Right hindlimb (tissue), 1 donor: ENCODE results near the gene SP4.

Source experiments
- DNase-seq: peaks from one replicate; pipeline ENCODE4 v3.0.0-alpha.2; 2018

The SP4 gene

DNA sequence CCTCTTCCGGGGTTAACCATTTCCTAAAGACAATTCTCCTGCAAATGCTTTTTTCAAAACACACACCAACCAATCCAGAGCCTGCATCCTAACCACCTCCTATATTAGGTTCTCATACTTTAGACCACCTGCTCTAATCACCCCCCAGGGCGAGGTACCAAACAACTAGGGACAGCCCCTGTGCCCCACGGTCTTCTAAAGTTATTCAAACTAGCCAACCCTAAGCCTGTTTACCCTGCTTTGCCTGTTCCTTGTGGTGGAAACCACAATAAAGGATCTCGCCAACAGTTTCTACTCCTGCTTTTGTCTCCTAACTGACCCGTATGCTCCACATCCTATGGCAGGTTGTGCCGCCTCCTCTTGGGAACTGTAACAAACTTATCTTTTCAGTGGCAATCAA, 21.1 kb downstream of the SP4 start:
- DNase-seq: no peak

DNA sequence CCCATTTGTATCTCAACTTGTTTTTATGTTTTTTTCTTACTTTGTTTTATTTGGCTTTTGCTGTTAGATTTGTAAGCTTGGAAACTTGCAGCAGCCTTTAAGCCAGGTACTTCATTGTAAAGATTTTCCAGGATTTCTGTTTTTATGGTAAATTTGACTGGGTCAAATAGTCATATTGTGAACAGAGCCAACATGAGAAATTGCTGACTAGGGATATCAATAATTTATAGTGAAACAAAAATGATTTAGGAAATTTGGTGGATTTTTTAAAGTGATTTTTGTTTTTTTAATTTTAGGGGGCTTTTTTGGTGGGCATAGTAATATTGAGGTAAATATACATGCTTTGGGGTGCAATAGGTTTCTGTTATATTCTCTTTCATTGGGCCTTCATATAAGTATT, 22.2 kb downstream of the SP4 start:
- no peak for DNase-seq

DNA sequence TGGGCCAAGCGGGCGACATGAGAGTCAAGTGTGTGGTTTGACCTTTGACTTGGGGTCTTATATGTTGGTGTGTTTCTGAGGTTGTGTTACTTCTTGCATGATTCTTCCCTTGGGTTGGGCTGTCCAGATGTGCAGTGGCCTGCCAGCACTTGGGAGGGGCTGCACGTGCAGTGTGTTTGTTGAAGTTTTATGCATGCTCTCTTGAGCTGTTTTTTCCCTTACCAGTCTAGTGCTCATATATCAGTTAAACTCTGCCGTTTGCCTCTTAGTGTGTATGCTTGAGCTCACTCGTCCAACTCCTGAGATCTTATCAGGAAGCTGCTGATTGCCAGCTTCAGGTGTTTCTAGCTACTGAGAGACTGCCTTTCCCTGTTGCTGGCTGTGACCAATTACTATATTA, 23.1 kb downstream of the SP4 start:
- no peak for DNase-seq

DNA sequence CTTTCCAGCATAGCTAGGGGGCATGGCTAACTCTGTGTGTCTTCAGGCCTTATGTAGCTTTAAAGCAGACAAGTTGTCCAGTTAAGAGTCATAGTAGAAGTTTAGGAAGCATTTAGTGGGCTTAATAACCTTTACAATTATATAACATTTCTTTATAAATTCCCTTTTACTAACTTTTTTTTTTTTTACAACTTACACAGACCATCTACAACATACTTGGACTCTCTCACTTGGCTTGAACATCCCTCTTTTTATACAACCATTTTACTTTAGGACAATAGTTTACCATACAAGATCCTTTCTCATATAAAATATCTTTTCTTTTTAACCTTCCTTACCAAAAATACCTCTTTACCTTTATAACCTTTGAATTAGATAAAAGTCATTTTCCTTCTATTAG, 26.3 kb downstream of the SP4 start:
- no peak for DNase-seq

DNA sequence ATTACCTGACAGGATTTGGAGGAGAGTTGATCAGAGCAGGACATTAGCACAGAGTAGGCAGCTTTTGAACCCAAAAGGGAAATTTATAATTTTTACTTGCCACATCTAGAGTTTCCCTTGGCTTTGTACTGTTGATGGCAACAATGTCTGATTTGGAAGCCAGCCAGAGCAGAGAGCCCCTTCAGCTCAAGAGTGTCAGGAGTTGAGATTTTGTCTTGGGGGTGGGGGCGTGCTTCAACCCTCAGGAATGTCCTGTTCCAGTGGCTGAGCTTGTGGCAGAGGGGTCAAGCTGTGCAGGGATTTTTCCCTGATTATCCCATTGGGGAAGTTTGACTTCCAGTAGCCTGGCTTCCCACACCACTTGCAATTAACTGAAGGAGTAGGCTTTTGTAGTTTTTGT, 27.0 kb downstream of the SP4 start:
- no peak for DNase-seq

DNA sequence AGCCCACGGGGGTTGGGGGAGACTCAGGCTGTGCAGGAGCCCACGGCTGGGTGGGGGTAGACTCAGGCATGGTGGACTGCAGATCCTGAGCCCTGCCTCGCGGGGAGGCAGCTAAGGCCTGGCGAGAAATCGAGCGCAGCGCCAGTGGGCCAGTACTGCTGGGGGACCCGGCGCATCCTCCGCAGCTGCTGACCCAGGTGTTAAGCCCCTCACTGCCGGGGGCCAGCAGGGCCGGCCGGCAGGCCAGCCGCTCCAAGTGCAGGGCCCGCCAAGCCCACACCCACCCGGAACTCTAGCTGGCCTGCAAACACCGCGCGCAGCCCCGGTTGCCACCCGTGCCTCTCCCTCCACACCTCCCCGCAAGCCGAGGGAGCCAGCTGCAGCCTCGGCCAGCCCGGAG, 33.4 kb downstream of the SP4 start:
- DNase-seq: no peak

DNA sequence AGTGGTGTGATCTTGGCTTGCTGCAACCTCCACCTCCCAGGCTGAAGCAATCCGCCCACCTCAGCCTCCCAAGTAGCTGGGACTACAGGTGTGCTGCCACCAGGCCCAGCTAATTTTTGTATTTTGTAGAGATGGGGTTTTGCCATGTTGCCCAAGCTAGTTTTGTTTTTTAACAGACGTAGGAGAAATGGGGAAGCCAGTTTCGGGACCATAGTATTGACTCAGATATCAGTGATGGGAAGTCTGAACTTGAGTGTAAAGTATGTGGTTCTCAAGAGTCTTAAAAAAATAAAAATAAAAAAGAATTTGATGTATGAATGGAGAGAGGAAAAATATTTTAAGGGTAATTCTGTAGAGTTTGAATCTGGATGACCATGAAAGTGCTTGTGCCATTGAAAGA, 34.2 kb downstream of the SP4 start:
- no peak for DNase-seq

DNA sequence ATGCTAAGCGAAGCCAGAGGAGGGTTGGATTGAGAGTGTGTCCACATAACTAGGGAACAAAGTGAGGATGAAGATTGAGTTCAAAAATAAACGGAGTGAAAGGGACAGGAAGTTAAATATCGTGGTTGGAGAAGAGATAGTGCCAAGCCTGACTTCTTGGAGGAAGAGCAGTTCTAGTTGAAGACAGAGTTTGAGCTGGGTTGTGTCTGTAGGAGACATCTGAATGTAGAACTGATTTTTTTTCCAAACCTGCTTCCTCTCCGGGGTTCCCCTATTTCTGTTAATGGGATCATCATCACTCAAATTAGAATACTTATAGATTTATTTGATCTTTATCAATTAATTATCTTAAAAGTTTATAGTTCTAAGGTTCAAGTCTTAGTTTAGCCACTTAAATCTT, 35.6 kb downstream of the SP4 start:
- DNase-seq: no peak

DNA sequence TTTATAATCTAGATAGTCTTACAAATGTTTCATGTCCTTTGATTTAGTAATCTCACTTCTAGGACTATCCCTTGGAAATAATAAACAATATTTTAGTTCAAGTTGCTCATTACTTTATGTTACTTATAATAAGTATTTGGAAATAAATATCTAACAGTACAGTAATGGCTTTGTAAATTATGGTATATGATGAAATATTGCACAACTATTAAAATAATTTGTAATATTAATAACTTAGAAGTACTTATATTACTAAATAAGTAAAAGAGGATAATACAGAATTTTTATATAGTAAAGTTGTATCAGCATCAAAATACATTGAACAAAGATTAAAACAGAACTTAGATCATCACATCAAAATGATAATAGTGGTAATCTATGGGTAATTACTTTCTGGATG, 41.1 kb downstream of the SP4 start:
- no peak for DNase-seq

DNA sequence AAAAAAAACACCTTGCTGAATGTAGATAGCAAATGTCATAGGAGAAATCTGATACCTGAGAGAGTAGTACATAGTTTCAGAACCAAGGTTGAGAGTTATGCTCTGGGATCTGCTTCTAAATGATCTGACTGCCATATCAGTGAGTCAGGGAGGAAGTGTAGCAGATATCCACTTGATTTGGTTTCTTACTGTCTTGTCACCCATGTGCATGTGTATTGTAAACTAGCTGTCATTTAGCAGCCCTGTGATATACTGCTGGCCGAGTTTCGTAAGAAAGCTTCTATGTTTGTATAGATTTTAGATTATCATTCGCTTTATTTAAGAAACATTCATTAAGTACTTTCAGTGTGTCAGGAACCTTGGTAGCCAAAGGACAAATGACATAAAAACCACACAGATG, 42.0 kb downstream of the SP4 start:
- no peak for DNase-seq

DNA sequence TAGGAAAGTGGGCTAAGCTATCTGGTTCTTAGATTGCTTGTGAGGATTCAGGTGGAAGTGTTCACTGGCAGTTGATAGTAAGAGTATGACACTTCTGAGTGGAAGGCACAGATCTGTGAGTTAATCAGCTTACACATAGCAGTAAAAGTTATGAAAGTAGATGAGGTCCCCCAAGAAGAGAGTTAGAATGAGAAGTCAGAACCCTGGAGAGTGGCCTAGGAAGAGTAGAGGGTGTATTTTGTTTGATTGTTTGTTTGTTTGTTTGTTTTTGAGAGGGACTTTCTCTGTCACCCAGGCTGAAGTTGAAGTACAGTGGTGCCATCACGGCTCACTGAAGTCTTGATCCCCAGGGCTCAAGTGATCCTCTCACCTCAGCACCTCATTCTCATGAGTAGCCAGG, 44.1 kb downstream of the SP4 start:
- no peak for DNase-seq

DNA sequence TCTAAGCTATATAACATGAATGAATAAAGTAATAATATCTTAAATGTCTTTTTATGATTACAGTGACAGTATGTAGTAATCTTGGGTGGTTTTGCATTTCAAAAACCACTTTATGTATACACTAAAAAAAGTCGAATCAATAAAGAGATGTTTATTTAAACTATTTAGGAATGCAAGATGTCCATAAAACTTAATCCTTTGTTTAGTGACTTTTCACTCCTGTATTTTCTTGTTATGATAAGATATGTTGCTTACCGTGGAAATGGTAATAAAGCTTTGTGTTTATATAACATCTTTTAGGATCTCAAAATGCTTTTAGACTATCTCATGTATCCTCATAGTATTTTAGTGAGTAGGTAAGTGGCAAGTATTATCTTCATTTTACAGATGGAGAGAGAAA, 48.5 kb downstream of the SP4 start:
- DNase-seq: no peak

DNA sequence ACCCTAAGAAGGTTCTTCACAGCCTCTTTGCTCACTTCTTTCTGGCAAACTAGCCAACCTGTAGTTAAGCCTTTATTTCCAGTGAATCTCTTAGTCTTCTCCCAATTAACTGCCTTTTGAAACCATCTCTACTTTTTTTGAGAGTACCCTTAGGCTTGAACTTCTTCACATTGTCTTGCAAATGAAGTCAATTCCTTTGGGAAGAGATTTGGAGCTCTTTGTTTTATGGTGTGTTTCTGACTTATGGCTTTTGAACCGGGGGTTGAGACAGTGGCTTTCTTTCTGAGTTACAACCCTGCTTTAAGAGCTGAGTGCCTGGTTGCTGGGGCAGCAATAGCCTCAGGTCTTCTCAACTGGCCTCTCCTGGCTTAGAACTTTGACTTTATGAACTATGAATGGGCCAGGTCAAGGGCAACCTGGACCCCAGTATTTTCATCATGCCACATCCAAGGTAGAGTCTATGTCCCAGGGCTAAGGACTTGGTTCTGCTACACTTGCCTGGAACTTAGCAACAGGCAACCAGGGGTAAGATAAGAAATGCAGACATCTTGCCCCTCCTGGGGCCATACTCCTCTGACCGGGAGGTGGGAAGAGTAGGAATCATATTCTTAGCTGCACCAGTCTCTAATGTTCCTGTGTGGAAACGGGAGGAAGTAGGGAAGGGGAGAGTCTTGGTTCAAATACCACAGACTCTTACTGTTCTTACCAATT, 53.0 kb downstream of the SP4 start:
- DNase-seq: no peak

DNA sequence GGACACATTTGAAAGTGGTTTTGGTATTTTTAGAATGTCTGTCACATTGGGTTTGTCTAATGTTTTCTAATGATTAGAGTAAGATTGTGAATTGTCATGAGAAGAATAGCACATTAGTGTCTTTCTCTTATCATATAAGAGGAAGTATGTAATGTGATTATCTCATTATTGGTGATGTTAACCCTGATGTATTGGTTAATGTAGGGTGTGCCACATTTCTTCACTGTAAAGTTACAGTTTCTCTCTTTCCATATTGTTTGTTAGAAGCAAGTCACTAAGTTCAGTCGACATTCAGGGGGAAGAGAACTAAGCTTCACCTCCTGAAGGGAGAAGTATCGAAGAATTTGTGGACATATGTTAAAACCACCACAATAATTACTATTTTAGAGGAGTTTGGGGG, 58.6 kb downstream of the SP4 start:
- DNase-seq: no peak

DNA sequence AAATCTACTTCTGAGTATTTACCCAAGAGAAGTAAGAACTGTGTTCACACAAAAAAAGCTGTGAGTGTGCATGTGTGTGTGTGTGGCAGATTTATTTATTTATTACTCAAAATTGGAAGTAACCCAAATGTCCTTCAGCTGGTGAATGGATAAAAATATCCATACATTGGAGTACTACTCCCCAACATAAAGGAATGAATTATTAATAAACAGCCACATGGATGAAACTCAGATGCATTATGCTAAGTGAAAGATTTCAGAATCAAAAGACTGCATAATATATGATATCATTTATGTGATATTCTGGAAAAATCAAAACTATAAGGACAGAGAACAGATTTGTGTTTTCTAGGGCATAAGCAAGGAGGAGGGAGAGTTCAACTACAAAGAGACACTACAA, 67.8 kb downstream of the SP4 start:
- no peak for DNase-seq

DNA sequence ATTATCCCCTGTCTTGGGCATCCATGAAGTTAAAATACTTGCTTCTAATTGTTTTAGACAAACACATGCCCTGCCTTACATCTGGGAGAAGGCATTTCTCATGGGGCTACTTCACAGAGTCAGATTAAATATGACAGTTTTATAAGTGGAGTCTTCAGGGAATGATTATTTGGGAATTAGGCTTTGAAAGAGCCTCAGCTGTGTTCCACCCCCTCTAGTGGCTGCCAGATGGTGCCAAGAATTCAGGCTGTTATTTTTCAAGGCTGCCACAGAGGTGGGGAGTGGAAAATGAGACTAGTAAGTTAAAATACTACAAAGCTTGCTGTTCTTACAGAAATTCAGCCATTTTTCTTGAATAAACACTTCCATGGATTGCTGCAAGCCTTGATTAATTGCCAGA, 69.2 kb downstream of the SP4 start:
- no peak for DNase-seq

DNA sequence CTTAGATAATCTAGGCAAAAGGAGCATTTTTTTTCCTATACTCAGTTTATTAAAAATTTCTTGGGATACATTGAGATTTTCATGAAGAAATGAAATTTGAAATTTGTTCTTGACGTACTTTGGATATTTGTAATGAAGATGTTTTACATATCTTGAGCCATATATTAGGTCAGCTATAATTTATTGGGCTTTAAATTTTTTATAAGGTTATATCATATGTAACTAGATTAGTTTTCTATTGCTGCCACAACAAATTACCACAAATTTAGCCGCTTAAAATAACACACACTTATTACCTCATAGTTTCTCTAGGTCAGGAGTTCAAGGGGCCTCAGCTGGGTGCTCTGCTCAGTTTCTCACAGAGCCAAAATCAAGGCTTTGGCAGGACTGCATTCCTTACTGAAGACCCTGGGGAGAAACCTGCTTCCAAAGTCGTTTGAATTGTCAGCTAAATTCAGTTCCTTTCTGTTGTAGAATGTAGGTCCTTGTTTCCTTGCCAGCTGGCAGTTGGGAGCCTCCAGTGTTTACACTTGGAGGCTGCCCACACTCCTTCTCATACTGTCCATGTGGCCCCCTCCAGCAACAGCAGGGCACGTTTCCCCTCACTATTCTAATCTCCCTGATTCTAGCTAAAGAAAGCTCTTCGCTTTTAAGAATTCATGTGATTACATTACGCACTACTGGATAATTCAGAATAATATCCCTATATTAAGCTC, 72.4 kb downstream of the SP4 start:
- no peak for DNase-seq

DNA sequence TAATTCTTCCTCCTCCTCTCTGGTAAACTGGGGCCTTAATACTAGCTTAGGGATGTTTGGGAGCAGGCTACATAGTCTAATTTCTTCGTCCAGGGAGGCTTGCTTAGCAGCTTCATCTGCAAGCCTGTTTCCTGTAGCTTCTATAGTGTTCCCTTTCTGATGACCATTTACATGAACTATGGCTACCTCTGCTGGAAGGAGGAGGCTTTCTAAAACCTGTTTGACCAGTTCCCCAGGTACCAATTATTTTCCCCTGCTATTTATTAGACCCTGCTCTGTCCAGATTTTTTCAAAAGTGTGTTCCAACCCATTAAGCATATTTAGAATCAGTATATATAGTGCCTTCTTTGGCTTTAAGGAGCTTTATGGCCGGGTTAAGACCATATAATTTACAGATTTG, 76.1 kb downstream of the SP4 start:
- no peak for DNase-seq

DNA sequence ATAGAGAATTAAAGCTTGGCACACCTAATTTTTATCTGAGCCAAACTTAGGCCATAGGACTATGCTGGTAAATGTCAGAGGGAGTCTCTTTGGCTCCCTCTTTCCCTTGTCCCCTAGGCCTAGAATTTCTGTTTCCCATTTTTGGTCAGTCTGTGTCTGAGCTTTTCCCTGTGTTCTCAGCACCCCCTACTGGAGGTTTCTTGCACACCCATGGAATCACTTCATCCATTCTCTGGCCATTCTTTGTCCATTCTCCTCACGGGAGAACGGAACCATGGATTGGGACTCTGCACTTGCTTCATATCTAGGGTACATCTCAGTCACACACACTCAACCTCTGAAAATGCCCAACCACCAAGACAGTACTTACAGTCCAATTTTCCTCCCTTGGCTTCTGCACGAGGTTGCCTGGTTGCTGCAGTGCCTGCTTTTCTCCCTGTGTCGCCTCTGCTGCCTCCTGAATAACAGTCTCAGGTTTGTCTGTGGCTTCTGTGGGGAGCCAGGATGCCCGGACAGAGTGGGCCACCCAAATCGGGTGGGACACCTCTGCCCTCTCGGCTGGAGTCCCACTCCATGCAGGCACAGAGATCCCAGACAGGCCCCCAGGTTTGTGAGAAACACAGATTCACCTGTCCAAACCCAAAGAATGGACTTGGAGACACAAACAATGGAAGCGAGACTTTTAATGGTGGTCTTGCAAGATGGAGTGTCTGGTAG, 79.9 kb downstream of the SP4 start:
- no peak for DNase-seq

DNA sequence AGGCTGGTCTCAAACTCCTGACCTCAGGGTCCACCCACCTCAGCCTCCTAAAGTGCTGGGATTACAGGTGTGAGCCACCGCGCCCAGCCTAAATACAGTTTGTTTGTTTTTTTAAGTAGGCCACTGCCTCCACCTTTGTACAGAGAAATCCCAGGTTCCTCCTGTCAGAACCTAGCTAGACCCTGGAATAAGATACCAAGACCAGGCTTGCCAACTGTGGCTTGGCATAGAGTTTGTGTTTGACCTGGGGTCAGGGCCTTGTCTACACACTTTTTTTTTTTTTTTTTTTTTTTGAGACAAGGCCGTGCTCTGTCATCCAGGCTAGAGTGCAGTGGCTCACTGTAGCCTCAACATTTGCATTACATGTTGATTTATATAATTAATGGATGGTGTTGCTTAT, 80.7 kb downstream of the SP4 start:
- no peak for DNase-seq

DNA sequence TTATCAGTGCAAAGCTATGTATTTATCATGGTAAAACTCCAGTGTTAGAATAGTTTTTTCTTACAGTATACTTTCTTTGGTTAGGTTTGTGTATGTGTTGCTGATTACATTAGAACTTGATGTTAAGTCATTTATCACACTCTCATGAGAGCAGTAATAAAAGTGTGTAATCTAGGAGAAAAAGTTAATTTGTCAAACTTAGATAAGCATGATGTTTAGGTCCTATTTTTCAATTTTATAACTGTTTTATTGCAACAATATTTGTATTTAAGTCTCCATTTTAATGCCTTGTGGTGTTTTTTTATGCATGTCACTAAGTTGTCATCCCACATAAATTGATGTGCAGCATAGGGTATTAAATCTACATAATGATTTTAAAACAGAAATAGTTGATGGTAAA, 86.2 kb downstream of the SP4 start:
- DNase-seq: no peak

DNA sequence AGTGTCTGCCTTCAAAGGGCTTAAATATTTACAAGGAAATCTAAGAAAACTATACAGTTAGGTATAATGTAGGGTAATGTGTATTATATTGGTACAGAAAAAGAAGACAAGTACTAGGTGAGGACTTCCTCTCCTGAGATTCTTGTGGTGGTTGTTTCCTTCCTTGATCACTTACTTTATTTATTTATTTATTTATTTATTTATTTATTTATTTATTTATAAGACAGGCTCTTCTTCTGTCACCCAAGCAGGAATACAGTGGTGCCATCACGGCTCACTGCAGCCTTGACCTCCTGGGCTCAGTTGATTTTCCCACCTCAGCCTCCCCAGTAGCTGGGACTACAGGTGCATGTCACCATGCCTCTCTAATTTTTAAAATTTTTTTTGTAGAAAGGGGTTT, 96.8 kb downstream of the SP4 start:
- no peak for DNase-seq

DNA sequence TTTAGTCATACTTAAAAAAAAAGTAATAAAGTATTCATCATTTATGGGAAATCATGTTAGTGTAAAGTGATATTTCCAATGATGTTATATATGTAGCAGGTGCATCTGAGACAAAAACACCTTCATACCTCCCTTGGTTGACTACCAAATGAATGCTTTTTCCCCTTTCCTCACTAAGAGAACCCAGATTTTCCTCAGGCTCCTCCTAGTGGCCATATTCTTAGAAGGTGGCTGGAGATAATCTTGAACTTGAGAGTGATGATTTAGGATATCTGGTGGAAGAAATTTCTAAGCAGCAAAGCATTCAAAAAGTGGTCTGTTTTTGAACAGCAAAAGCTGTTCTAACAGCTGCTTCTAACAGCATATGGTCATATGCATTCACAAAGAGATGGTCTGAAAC, 98.1 kb downstream of the SP4 start:
- no peak for DNase-seq

DNA sequence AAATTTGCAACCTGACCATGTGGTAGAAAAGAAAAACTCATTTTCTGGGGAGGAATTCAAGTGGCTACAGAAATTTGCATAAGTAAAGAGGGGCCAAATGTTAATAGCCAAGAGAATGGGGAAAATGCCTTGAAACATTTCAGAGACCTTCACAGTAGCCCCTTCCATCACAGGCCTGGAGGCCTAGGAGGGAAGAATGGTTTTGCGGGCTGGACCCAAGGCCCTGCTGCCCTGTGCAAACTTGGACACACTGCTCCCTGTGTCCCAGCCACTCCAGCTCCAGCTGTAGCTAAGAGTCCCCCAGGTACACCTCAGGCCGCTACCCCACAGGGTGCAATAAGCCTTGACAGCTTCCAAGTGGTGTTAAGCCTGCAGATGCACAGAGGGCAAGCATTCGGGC, 98.6 kb downstream of the SP4 start:
- no peak for DNase-seq
